GM19395 (cell line): ENCODE data around the gene CLEC18B.
A peak's percentile ranks its signal among the peaks of the same experiment; 100 is the strongest.
"Not testable (repeated sequence)": the region's sequence is repeated elsewhere in the genome, so short reads cannot be mapped to it uniquely, and the experiment has no call there.

Experiments
- ATAC-seq: cut with Tn5 transposase; IDR thresholded peaks from one replicate; pipeline ENCODE4 v1.9.1; 2021; ENCODE audit warnings: mild to moderate bottlenecking, moderate library complexity; ENCODE audit not compliant: unreplicated experiment

CLEC18B gene

DNA sequence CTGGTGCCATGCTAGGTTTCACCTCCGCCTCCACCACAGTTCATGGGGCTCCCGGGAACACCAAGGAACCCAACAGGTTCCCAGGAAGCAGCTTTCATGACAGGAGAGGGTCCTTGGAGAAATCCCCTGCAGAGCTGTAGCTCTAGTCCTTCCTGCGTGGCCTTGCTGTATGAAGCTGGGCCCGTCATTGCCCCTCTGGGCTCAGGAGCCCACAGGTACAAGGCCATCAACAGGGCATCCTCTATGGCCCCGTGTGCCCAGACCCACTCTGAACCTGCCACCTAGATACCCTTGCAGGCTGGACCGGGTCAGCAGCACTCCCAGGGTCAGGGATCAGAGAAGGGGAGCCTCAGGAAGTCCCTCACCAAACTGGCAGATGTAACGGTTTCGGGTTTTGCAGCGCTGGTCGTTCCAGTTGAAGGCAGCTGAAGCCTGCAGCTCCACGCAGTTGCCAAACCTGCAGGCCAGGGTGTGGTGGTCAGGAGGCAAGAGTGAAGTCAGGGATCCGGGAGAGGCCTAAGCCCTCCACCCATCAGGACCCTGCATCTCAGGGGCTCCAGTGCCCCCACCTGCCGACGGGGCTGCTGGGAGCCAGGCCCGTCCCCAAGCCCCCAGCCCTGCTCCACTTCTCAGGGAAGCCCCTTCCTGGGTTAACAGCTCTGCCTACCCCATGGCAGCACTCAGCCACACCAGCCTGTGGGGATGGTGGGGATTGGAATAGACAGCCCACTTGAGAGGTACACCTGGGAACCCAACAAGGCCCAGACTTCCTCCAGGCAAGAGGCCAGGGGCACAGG, 11.9 kb downstream of the CLEC18B start:
- not testable (repeated sequence) for ATAC-seq

DNA sequence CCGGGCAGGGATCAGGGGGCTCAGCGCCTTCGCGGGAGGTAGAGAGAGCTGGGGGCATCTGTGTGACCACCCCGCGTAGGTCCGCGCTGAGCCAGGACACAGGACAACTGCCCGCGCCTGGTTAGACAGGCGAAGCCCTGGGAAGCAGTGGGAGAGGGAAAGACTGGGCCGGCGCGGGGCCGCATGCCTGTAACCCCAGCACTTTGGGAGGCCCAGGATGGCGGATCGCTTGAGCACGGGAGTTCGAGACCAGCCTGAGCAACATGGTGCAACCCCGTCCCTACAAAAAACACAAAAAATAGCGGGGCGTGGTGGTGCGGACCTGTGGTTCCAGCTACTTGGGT, 13.9 kb downstream of the CLEC18B start:
- ATAC-seq = peak; percentile 22

DNA sequence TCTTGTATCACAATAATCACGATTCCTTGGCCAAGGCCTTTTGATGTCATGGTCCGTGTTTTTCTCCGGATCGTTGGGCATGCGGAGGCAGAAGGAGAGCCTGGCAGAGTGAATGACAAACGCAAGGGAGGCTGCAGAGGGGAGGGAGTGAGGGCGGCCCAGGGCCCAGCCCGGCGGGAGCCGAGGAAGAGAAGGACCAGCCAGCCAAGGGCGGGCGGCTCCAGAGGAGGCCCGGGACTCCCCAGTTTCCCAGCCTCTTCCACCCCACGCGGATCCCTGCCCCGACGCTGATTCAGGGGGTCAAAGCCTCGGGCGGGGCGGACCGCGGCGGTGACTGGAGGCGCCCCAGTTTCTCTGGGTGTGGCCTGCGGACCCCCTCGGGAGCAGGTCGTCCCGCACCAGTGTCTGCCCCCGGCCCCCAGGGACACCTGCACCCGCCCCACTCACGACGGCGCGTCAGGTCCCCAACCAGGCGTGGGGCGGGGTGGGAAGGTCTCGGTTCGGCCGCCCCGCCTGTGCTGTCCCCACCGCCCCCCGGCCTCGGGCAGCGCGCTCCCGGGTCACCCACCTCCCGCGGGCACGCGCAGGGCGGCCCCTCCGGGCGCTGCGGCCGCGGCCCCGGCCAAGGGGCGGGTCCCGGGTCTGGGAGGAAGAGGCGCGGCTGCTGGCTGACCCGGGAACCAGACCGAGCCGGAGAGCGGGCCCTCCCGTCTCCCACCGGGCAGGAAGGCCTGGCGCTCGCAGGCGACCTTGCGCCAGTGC, 14.5 kb downstream of the CLEC18B start:
- ATAC-seq = peak; percentile 46

DNA sequence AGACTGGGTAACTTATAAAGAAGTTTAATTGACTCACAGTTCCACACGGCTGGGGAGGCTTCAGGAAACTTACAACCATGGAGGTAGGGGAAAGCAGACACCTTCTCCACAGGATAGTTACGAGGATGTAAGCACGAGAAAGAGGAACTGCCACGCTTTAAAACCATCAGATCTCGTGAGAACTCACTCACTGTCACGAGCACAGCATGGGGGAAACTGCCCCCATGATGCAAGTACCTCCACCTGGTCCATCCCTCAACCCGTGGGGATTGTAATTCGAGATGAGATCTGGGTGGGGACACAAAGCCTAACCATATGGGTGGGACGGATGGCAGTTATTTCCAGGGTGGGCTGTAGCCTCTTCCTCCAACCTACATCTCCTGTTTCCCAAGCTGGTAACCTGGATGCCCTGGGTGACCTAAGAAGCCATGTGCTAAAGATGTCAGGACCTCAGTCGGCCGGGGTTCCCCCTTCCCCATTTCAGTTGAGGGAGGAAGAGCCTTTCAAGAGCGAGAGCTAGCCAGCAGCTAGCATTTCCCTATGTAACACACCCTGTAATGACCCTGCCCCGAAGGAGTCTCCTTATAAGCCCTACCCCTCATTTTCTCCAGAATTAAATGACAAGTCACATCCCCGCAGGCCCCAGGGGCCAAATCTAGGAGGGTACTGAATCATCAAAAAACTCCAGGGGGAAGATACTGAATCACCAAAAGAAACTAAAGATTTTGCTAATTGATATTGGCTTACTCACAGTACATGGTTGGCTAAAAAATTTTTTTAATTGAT, 16.9 kb downstream of the CLEC18B start:
- ATAC-seq = not testable (repeated sequence)

DNA sequence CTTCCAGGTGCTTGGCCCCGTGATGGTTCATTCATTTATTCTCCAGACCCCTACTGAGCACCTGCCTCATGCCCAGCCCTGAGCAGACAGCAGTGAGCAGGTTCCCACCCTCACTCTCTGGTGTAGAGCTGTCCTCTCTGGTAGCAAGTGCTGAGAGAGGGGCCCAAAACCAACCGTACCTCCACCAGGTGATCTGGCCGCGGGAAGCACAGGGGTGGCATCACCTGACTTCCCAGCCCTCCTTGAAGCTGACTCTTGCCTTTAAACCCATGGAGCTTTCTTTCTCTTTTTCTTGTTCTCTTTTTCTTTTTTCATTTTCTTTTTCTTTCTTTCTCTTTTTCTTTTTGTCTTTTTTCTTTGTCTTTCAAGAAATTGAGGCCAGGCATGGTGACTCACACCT, 21.0 kb downstream of the CLEC18B start:
- ATAC-seq = not testable (repeated sequence)

DNA sequence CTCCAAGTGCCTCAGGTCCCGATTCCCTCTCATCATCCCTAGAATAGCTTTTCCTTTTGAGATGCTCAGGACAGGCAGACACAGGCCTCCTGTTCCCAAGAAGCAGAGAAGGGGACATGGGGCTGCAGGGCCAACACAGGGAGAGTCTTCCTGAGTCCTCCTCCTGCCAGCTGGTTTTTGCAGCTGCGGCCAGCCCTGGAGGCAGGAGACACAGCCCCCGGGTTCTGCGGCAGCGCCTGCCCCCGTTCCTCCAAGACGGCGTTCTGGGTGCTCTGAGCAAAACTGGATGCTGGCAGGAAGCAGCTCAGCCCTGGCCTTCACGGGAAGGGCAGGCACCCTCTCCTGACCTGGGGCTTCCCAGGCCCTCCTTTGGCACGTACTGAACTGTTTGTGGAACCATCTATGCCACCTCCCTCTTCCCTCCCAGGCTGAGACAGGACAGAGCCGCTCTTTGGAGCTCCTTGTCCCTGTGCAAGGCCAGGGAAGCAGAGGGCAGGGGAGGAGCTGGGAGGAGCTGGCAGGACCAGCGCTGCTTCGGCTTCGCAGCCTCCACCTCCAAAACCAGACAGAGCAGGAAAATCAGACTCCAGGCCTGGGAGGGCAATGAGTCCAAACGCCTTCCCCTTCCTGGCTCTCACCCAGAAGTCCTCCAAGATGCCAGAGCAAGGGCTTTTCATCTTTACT, 22.9 kb downstream of the CLEC18B start:
- ATAC-seq = not testable (repeated sequence)

DNA sequence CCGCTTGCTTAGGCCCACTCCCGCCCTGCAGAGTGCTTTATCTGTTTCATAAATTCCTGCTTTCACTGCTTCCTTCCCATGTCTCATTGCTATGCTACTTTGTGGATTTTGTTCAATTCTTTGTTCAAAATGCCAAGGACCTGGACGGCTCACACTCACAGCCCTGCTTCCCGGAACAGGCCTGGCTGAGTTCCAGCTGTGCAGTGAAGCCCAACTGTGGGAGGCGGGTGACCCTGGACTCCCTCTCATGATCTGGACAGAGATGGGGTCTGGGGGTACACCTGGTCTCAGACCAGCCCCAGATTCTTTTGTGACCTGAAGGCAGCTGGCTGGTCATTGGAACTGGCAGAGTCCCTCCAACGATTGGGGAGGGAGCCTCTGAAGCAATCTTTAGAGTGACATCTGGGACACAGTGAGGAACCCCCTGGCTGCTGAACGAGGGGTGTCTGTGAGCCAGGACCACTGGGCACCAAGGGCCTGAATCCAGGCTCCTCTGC, 24.7 kb downstream of the CLEC18B start:
- not testable (repeated sequence) for ATAC-seq

DNA sequence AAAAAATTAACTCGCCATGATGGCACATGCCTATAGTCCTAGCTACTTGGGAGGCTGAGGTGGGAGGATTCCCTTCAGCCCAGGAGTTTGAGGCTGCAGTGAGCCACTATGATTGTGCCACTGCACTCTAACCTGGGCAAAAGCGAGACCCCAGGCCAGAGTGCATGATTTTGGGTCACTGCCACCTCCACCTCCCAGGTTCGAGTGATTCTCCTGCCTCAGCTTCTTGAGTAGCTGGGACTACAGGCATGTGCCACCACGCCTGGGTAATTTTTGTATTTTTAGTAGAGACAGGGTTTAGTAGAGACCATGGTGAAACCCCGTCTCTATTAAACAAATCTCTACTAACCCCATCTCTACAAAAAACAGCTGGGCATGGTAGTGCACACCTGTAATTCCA, 26.7 kb downstream of the CLEC18B start:
- ATAC-seq = not testable (repeated sequence)

DNA sequence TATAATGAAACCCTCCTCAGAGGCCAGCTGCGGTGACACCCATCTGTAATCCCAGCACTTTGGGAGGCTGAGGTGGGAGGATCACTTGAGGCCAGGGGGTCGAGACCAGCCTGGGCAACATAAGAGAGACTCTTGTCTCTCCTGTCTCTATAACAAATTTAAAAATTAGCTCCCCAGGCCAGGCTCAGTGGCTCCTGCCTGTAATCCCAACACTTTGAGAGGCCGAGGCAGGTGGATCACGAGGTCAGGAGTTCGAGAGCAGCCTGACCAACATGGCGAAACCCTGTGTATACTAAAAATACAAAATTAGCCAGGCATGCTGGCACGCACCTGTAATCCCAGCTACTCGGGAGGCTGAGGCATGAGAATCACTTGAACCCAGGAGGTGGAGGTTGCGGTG, 27.1 kb downstream of the CLEC18B start:
- ATAC-seq = not testable (repeated sequence)

DNA sequence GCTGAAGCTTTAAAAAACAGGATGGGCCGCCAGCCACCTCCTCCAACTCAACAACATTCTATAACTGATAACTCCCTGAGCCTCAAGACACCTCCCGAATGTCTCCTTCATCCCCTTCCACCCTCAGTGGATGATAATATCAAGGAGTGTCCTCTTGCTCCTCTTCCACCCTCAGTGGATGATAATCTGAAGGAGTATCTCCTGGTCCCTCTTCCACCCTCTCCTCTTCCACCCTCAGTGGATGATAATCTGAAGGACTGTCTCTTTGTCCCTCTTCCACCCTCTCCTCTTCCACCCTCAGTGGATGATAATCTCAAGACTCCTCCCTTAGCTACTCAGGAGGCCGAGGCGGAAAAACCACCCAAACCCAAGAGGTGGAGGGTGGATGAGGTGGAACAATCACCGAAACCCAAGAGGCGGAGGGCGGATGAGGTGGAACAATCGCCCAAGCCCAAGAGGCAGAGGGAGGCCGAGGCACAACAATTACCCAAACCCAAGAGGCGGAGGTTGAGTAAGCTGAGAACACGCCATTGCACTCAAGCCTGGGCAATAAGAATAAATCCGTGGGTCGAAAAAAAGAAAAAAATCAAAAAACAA, 29.7 kb downstream of the CLEC18B start:
- not testable (repeated sequence) for ATAC-seq

DNA sequence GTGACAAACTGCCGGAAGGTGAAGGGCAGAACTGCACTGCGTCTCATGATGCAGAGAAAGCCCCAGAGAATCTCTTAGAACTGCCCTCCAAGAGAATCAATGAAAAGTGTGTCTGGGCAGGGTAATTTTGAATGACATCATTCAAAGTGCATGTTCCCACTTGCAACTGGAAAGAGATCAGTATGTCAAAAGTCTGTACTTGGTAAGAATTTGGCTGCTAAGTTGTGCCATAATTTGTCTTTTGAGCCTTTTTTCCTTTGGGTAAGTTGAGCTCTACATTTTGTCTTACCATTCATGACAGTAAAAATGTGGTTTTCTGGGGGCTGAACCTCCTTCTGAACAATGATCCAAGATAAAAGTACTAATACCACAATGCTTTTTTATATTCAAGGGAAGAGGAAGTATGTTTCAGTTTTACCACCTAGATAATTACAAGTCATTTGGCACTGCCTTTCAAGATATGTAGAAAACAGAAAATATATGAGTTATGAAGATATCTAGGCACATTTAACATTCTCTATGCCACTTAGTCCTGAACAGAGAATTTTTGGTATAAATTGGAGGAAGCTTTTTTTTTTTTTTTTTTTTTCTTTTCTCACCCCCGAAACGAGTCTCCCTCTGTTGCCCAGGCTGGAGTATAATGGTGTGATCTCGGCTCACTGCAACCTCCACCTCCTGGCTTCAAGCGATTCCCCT, 38.8 kb downstream of the CLEC18B start:
- ATAC-seq = not testable (repeated sequence)

DNA sequence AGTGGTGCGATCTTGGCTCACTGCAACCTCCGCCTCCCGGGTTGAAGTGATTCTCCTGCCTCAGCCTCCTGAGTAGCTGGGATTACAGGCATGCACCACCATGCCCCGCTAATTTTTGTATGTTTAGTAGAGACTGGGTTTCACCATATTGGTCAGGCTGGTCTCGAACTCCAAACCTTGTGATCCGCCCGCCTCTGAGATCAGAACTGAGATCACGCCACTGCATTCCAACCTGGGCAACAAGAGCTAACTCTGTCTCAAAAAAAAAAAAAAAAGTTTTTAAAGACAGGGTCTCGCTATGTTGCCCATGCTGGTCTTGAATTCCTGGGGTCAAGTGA, 47.5 kb downstream of the CLEC18B start:
- not testable (repeated sequence) for ATAC-seq

DNA sequence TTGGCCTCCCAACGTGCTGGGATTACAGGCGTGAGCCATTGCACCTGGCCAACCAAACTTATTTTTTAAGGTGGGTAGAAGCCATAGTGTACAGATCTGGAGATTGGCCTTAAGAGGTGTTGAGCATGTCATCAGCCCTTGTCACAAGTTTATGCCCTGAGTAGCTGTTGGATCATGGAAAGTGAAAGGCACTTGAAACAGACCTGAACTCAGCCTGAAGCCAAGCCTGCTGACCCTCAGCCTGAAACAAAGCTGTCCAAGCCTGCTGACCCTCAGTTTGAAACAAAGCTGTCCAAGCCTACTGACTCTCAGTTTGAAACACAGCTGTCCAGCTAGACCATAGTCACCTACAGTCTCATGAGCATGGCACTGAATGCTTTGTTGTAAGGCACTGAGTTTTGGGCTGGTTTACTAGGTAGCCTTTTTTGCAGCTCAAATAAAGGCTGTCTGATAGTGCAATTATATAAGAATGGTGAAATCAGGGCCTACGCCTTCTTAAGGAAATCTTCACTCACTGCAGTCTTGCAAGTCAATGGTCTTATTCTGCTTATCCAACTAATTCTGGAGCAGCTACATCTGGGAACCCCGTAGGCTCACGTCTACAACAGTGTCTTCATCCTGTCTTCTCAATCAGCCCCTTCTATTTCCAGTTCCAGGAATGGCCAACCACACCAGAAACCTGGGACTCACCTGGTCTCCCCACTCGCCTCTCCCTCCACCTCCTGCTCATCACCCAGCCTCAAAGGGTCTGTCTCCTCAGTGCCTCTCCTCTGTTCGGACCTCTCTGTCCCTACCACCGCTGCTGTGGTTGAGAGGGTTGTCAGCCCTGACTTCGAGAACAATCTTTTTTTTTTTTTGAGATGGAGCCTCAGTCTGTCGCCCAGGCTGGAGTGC, 48.1 kb downstream of the CLEC18B start:
- ATAC-seq = no peak

DNA sequence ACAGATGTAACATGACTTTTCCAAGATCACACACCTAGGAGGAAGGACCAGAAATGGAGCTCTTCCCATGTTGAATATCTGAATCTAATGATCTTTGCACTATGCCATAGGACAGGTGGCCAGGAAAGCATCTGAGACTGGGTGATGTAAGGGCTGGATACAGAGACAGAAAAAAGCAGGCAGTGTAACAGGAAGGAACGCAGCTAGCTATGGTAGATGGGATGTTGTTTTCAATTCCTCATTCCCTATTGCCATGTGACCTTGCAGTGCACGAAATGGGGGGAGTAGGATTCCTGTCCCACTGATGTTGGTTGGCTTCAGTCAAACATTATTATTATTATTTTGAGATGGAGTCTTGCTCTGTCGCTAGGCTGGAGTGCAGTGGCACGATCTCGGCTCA, 48.9 kb downstream of the CLEC18B start:
- ATAC-seq = no peak

DNA sequence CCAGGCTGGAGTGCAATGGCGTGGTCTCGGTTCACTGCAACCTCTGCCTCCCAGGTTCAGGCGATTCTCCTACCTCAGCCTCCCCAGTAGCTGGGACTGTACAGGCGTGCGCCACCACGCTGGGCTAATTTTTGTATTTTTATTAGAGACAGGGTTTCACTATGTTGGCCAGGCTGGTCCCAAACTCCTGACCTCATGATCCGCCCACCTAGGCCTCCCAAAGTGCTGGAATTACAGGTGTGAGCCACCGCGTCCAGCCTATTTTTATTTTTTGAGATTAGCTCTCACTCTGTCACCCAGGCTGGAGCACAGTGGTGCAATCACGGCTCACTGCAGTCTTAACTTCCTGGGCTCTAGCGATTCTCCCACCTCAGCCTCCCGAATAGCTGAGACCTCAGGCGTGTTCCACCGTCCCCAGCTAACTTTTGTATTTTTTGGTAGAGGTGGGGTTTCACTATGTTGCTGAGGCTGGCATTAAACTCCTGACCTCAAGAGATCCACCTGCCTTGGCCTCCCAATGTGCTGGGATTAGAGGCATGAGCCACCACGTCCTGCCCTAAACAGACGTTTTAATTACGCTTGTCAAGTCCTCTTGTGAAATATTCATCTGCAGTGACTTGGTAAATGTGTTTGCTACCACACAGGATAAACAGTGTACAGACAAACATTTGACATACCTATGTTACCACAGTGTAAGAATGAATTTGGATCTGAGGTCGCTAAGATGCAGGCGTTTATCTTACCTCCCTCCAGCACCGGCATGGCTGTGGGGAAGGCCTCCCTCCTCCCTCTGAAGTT, 50.7 kb downstream of the CLEC18B start:
- ATAC-seq = not testable (repeated sequence)

DNA sequence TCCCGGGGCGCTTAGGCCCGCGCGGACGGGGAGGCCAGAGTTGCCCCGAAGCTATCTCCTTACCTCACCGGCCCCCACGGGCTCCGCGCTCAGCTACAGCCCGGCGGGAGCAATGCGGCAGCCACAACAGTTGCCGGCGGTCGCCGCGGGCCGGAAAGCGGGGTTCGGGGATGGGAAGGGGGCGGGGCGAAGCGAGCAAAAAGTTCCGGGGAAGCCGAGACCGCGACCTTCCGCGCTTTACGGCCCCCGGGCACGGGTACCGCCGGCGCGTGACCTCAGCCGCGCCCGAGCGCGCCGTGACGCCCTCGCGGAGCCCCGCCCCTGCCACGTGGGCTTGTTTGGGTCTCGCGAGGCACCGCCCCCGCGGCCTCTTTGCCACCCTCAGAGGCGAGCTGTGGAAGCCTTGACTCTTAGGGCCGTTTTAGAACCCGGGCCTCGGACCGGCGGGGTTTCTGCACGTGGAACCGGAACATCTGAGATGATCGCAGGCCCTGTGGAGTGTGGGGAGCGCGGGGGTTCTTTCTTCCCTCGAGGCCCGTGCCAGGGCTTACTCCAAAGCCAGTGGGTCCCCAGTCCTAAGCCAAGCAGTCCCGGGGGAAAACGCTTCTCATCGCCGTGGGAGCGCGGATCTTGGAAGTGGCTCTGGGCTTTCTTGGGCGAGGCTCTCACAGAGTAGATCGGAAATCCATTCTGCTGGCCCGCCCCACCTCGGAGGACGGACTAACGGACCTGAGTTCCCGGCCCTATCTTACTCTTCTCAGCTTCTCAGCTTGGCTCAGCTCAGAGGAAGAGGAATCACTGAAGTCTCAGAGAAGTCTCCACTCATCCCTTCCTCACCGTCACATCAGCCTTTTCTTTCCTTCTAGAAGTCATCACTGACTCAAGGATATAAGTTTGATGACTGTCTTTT, 53.0 kb downstream of the CLEC18B start:
- peak; percentile 91 for ATAC-seq

DNA sequence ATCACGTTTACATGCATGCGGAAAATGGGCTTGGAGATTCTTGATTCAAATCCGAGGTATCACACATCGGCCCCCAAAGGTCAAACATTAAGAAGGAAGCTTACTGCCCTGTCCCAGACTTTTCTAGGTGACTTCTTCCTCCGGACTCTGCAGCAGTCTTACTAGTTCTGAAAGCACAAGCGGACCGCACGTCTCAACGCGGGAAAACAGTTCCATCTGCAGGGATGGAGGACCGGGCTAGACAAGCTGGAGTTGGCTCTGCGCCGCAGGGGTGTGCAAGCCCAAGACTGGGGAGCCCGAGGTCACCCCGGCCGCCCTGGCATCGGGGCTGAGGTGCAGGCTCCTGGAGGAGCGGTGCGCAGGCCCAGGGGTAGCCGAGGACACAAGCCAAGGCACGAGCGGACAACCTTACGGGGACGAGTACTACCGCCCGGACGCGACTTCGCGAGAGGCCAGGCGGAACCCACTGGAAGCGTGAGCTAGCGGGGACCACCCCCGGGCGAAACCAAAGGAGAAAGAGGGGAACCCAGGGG, 53.7 kb downstream of the CLEC18B start:
- peak; percentile 60 for ATAC-seq
